Suprapubic skin (tissue), 3 donors: Measurements from ENCODE around the gene PIGZ.
"Not testable (repeated sequence)": the region's sequence is repeated elsewhere in the genome, so short reads cannot be mapped to it uniquely, and the experiment has no call there.

ENCODE experiments used
- CTCF ChIP-seq, 2 donors: fragments of 200-600 bp in 1 of 2; fragments of 450-650 bp in 1 of 2; sonication (generic) in 1 of 2; IDR thresholded peaks; one replicate each; pipeline ENCODE4 v1.5.1; 2016 to 2019; ENCODE audit warnings: antibody characterized with exemption in 2 of 2, mild to moderate bottlenecking in 1 of 2, moderate library complexity in 1 of 2
- EP300 ChIP-seq: sonication (generic); formaldehyde crosslinking; IDR thresholded peaks from one replicate; pipeline ENCODE4 v1.6.1; 2017; ENCODE audit warnings: antibody characterized with exemption
- POLR2A ChIP-seq, 2 donors: fragments of 450-650 bp; IDR thresholded peaks; one replicate each; pipeline ENCODE4 v1.6.1; 2017; ENCODE audit warnings: antibody characterized with exemption in 2 of 2, mild to moderate bottlenecking in 2 of 2, moderate library complexity in 2 of 2

- not testable (repeated sequence) for TF ChIP-seq EP300; CTCF (IDR thresholded peaks at IDR 0.05); POLR2A (IDR thresholded peaks at IDR 0.05)
Observed at GRCh38 chr3:196944037-196944790, 24.4 kb downstream of the PIGZ start.
